GM19238 (cell line): ENCODE data around the gene CTNNA3.

Experiments
- DNase-seq: peaks from one replicate; pipeline ENCODE4 v3.0.0; 2011; ENCODE audit warnings: low spot score; ENCODE audit not compliant: insufficient read length

Gene CTNNA3

GRCh38 chr10:66880826-66881225, 815.2 kb downstream of the CTNNA3 start:
- no peak for DNase-seq

GRCh38 chr10:66880292-66880691, 815.7 kb downstream of the CTNNA3 start:
- no peak for DNase-seq

DNA sequence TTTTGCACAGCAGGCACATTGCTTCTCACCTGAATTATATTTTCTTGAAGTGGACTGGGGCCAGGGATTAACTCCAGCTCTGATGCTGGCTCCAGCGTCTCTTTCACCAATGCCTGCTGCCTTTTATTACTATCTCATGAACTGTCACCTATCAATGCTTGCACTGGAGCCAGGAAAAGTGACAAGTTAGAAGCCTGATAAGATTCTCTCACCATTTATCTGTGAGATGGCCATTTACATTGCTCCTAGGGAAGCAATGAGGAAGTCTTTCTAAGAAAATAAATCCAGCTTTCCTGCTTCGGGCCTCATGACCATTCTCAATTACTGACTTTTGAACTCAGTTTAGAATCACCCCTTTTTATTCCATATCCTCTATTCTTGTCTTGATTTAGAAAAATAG, 818.6 kb downstream of the CTNNA3 start:
- DNase-seq, result no peak

DNA sequence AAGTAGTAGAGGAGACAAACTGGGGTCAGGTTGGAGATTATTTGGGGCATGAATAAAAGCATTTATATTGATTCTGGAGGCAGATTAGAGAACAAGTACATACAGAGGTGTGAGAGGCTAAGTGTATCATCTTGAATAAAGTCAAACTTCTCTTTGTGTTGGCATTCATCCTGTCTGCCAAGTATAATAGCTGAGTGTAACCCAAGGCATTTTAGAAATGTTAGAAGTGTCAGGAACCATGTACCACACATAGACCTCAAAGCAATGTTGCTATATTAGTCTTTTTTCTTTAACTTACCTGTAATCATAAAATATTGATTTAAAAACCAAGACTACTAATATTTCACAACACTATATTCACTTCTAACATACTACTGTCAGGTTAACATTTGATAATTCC, 826.4 kb downstream of the CTNNA3 start:
- no peak for DNase-seq

DNA sequence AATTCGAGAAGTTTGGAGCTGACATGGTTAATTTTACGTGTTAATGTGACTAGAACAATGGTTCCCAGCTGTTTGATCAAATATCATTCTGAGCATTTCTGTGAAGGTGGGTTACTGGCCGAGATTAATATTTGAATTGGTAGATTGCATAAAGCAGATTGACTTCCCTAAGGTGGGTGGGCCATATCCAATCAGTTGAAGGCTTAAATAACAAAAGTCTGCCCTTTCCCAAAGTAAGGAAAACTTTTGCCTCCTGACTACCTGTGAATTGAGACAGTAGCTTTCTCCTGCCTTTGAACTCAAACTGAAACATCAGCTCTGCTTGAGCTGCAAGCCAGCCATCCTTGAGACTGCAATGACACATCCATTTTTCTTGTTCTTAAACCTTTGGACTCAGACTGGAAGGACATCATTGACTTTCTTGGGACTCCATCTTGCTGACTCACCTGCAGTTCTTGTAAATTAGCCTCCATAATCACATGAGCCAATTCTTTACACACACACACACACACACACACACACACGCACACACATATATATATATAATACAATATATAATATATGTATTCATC, 833.2 kb downstream of the CTNNA3 start:
- no peak for DNase-seq

GRCh38 chr10:66860376-66860945, 835.5 kb downstream of the CTNNA3 start:
- DNase-seq, result no peak

- DNase-seq, result no peak
Observed at GRCh38 chr10:66852811-66853210, 843.2 kb downstream of the CTNNA3 start.

- no peak for DNase-seq
Observed at GRCh38 chr10:66848856-66849255, 847.1 kb downstream of the CTNNA3 start.

DNA sequence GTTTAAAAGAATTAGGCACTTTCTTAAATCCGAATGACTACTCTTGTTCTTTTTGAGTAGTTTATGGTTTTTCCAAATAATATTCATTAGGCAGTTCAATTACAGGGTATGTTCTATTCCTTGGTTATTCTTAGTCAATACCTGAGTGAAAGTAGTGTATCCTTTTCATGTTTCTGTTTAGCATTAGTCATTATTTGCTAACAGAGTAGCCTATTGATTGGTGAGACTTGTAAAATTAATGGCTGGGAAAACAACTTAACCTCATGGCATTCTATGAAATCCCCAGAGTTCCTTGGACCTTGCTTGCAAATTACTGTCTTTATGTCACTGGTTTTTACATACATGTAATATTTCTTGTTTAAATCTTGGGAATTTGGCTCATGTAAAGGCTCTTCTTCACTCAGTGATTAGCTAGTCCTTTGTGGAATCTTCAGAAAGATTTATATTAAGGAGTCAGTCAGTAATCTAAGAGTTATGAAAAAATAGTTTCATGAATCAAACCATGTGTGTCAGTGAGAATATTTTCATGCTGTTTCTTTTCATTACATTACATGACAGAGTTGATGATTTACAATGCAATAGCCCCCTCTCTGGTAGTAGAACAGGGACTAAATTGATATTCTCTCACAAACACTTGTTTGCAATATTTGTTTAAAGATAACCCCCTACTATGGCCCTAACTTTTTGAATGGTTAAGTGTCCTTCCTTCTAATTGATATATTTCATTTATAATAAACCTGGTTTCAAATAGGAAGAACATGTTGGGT, 851.6 kb downstream of the CTNNA3 start:
- no peak for DNase-seq

GRCh38 chr10:66843396-66843795, 852.6 kb downstream of the CTNNA3 start:
- no peak for DNase-seq

GRCh38 chr10:66842867-66843266, 853.1 kb downstream of the CTNNA3 start:
- no peak for DNase-seq

GRCh38 chr10:66842371-66842770, 853.6 kb downstream of the CTNNA3 start:
- DNase-seq, result no peak

GRCh38 chr10:66838656-66839055, 857.3 kb downstream of the CTNNA3 start:
- no peak for DNase-seq

DNA sequence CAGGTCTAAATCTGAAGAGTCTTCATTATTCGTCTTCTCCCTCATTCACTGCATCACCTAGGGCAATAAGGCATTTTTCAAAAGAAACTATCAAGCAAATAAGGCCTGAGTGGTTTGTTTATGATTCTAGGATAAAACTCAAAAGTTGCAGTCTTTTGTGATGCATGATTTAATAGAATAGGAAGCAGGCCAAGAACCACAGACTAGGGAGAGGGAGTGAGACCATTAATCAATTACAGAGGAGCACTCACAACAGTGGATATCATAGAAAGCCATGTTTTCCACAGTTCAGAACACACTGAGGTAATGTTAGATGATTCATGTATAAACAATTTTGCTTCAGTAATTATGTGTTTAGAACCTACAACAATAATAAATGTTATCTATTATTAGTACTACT, 858.0 kb downstream of the CTNNA3 start:
- DNase-seq, result no peak

DNA sequence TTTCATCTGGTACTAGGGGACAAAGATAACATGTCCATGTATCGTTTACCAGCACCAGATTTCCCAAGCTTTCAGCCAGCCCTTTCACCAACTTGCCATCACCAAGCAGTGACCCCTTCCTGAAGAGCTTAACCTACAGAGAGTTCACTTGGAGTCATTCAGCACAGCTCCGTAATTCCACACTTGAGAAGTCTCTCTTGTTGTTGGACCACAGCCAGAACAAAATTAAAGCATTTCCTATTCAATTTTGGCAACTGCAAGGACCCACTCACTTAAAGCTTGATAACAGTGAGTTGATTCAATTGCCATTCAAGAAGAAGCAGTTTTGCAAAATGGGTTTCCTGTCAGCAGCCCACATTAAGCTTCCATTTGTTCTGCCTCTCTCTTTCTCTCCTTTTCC, 858.7 kb downstream of the CTNNA3 start:
- DNase-seq, result no peak

DNA sequence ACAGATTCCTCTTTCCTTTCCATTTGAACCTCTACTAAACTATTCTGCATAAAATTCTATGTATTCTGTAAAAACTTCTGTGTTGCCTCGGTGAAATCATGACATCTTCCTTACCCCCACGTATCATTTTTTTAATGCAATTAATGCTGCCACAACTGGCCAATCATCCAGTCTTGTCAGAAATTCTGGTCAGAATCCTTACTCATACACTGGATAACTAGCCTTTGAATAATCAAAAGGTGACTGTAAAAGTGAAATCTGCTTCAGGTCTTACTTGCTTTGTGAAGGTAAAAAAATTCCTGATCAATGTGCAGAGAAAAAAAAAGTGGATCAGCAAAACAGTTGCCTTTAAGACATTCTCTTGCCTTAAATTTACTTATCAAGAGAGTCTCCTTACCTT, 859.2 kb downstream of the CTNNA3 start:
- DNase-seq, result no peak

- DNase-seq, result no peak
Observed at GRCh38 chr10:66836057-66836456, 859.9 kb downstream of the CTNNA3 start.

GRCh38 chr10:66835400-66835799, 860.6 kb downstream of the CTNNA3 start:
- DNase-seq, result no peak

- no peak for DNase-seq
Observed at GRCh38 chr10:66834802-66835201, 861.2 kb downstream of the CTNNA3 start.

- DNase-seq, result no peak
Observed at GRCh38 chr10:66833861-66834260, 862.1 kb downstream of the CTNNA3 start.

GRCh38 chr10:66832781-66833422, 863.1 kb downstream of the CTNNA3 start:
- no peak for DNase-seq

DNA sequence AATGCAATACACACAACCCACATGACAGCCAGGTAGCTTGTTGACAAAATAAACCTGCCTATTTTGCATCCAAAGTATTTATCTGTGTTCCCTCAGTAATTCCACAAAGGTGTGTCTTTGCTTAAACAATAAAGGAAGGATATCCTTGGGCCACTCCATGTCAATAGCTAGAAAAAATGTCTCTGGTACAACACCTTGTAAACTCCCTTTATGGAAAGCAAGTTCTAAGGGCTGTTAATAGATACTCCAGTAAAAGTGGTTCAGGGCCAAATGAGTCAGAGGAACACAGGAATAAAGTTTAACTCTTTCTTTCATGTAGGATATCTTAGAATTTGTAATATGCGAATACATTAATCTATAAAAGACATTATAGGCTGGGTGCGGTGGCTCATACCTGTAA, 867.0 kb downstream of the CTNNA3 start:
- no peak for DNase-seq
